Lung microvascular endothelial cell (primary cell): ENCODE data around the gene PRRC2B. TPM values are rescaled to one million over a fixed set of nuclear protein-coding genes. Genes with fewer than 3 reads are reported as not detected.

Experiments used
- DNase-seq, 2 donors: peaks; one replicate each; pipeline versions ENCODE4 v3.0.0 to v3.0.0-alpha.2; 2010; ENCODE audit warnings: low read depth in 2 of 2
- total RNA-seq: library from RNA; depleted of rRNA; stranded (reverse); fragments of >200 nt; gene quantifications from 2 replicates; pipeline ENCODE4 v1.2.1, GENCODE V29; 2014

Gene PRRC2B
- total RNA-seq, 1 donor from 2014 or later: 46.0 TPM

GRCh38 chr9:131484560-131485185, 90.8 kb downstream of the PRRC2B start:
- DNase-seq: no peak

- no peak for DNase-seq
Measured at GRCh38 chr9:131485206-131485605, 91.3 kb downstream of the PRRC2B start.

GRCh38 chr9:131485728-131486422, 92.0 kb downstream of the PRRC2B start:
- no peak for DNase-seq

- no peak for DNase-seq
Measured at GRCh38 chr9:131487001-131487400, 93.1 kb downstream of the PRRC2B start.

- DNase-seq: no peak
Measured at GRCh38 chr9:131487621-131488031, 93.7 kb downstream of the PRRC2B start.

GRCh38 chr9:131490514-131490913, 96.6 kb downstream of the PRRC2B start:
- no peak for DNase-seq

- DNase-seq: no peak
Measured at GRCh38 chr9:131491001-131491710, 97.3 kb downstream of the PRRC2B start.

GRCh38 chr9:131492070-131492469, 98.2 kb downstream of the PRRC2B start:
- no peak for DNase-seq

GRCh38 chr9:131494296-131494870, 100.5 kb downstream of the PRRC2B start:
- DNase-seq: no peak

GRCh38 chr9:131495785-131496184, 101.9 kb downstream of the PRRC2B start:
- no peak for DNase-seq

- DNase-seq: no peak
Measured at GRCh38 chr9:131496844-131497405, 103.0 kb downstream of the PRRC2B start.

GRCh38 chr9:131499254-131499767, 105.4 kb downstream of the PRRC2B start:
- no peak for DNase-seq

GRCh38 chr9:131500377-131500776, 106.5 kb downstream of the PRRC2B start:
- no peak for DNase-seq

GRCh38 chr9:131500939-131501541, 107.2 kb downstream of the PRRC2B start:
- no peak for DNase-seq

GRCh38 chr9:131502781-131503625, 109.1 kb downstream of the PRRC2B start, which contains the start of gene POMT1:
TSS of gene POMT1 (plus strand) at chr9:131502918. CDS start at chr9:131504219, 1,301 bp downstream.
- DNase-seq: peak; percentile 86 to 92

- peak; percentile 18 to 36 for DNase-seq
Measured at GRCh38 chr9:131503626-131504465, 110.0 kb downstream of the PRRC2B start.

- no peak for DNase-seq
Measured at GRCh38 chr9:131505012-131505411, 111.1 kb downstream of the PRRC2B start.

GRCh38 chr9:131511416-131511815, 117.5 kb downstream of the PRRC2B start:
- DNase-seq: no peak

- DNase-seq: no peak
Measured at GRCh38 chr9:131511880-131512279, 118.0 kb downstream of the PRRC2B start.
